Activated CD4-positive, alpha-beta memory T cell treated with anti-CD3 and anti-CD28 coated beads, Interleukin-2, amount 10 ng/mL, durations not matched to agents 7 days and 5 days (primary cell): ENCODE measurements around the gene CLDN24. TPM values are rescaled to one million over a fixed set of nuclear protein-coding genes. Genes with fewer than 3 reads are reported as not detected.

Experiments
- CTCF ChIA-PET: fragments of 350-600 bp; sonication (Branson Sonifier 250); formaldehyde crosslinking; loops from one replicate; lab custom pipeline; 2021; ENCODE audit warnings: antibody characterized with exemption, inconsistent platforms; lab: Charles Lee
- POLR2A ChIA-PET: fragments of 350-600 bp; sonication (Branson Sonifier 250); formaldehyde crosslinking; loops from one replicate; lab custom pipeline; 2021; ENCODE audit warnings: antibody characterized with exemption; lab: Charles Lee
- DNase-seq: peaks from one replicate; pipeline ENCODE4 v3.0.0-alpha.2; 2020
- H3K27ac Mint-ChIP-seq: one replicate; pipeline ENCODE4 v1.8.0; 2021; ENCODE audit warnings: mild to moderate bottlenecking, mixed read lengths
- H3K27me3 Mint-ChIP-seq: one replicate; pipeline ENCODE4 v1.8.0; 2021; ENCODE audit warnings: mixed read lengths
- H3K36me3 Mint-ChIP-seq: one replicate; pipeline ENCODE4 v1.8.0; 2021; ENCODE audit warnings: low read depth, mixed read lengths
- H3K4me1 Mint-ChIP-seq: one replicate; pipeline ENCODE4 v1.8.0; 2021; ENCODE audit warnings: mixed read lengths
- H3K4me3 Mint-ChIP-seq: one replicate; pipeline ENCODE4 v1.8.0; 2021; ENCODE audit warnings: mild to moderate bottlenecking, mixed read lengths
- H3K9me3 Mint-ChIP-seq: one replicate; pipeline ENCODE4 v1.8.0; 2021; ENCODE audit warnings: mixed read lengths
- total RNA-seq, 2 experiments: library from RNA; stranded (reverse); gene quantifications; one replicate each; pipeline ENCODE4 v1.2.3, GENCODE V29; 2021

Gene CLDN24
- total RNA-seq, 2 experiments from 2014 or later, result not detected

DNA sequence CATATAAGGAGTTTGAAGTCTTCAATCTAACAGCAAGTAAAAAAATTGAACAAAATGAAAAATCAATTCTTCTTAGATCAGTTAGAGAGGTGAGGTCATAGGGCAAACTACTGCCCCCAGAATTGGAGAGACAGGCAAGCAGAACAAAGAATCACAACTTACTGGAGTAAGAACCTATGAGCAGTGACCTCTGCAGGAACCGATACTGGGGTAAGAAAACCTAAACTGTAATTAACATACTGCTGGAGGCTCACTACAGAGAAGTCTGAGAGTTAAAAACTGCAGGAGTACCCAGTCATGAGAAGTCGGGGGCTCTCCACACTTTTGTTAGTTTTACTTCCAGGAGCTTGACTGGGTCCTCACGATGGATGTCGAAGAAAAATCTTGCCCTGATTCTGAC is 18.2 kb downstream of the CLDN24 start:
- no peak for DNase-seq
- Mint-ChIP-seq H3K4me1 (peaks cover 9% of the 10 kb centered on the region), H3K27me3 (peaks cover 5% of the 10 kb centered on the region), H3K27ac (no peak overlapping the region), H3K9me3 (no peaks in the 10 kb centered on the region), H3K4me3 (no peak overlapping the region), H3K36me3 (no peaks in the 10 kb centered on the region)
- CTCF ChIA-PET, result no interaction called here
- POLR2A ChIA-PET, result no interaction called here

DNA sequence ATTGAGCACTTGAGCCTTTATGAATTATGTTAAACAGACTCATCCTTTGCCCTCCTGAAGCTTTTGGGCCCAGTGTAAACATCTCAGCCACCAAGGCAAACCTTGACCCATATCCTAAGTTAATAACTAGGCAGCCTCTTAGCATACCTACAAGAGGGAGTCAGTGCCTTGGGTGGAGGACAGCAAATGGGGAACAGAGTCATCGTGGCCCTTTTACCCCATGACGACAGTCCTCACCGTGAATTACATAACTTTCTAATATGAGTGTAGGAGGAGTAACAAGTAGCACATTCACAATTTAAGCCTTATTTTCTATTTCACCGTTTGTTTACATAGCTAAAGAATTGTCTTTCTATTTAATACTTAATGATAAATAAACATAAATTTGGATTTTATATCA is 18.9 kb downstream of the CLDN24 start:
- ChIA-PET CTCF (no interaction called here), POLR2A (no interaction called here)
- Mint-ChIP-seq H3K27ac (no peak overlapping the region), H3K4me1 (peaks cover 9% of the 10 kb centered on the region), H3K4me3 (no peak overlapping the region), H3K27me3 (peaks cover 3% of the 10 kb centered on the region), H3K9me3 (no peaks in the 10 kb centered on the region), H3K36me3 (no peaks in the 10 kb centered on the region)
- DNase-seq, result no peak

DNA sequence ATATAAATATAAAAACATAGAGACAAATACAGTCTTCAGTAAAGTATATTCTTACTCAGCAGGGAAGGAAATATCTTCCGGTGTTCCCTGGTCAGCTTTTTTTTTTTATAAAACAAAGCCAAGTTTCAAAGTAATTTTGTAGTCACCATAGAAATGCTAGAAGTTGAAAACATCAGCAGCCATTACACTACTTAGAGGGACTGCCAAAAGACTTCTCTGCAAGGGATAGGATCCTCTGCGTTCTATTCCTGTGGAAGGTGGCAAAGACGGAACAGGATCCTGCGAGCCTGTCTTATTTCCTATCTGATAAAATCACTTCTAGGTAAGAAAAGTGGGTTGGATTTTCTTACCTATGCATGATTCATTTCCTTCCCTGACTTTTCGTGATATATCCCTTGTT is 21.6 kb downstream of the CLDN24 start:
- CTCF ChIA-PET, result no interaction called here
- no peak for DNase-seq
- Mint-ChIP-seq H3K4me1 (peaks cover 9% of the 10 kb centered on the region), H3K36me3 (no peaks in the 10 kb centered on the region), H3K27ac (no peak overlapping the region), H3K9me3 (no peaks in the 10 kb centered on the region), H3K27me3 (peaks cover 3% of the 10 kb centered on the region), H3K4me3 (no peak overlapping the region)
- POLR2A ChIA-PET, result no interaction called here

DNA sequence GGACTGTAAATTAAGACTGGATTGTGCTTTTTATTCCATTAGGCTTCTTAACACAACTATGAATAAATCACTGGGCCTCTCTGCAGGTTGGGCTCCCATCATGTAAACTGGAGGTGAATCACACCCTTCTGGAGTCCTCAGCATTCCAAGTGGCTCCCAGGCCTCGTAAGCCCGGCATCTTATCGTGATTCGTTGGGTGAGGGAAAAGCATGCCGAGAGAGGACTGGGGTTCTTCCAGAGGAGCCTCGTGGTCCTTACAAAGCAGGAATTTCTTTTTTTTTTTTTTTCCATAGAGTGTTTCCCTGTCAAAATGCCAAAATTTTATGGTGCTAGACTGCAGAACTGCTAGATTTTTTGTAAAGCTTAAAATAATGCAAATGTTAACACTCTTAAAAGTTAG is 22.2 kb downstream of the CLDN24 start:
- Mint-ChIP-seq H3K4me3 (no peak overlapping the region), H3K4me1 (peaks cover 9% of the 10 kb centered on the region), H3K36me3 (no peaks in the 10 kb centered on the region), H3K27me3 (peaks cover 3% of the 10 kb centered on the region), H3K27ac (no peak overlapping the region), H3K9me3 (no peaks in the 10 kb centered on the region)
- DNase-seq, result no peak
- ChIA-PET POLR2A (no interaction called here), CTCF (interaction anchor here (1.3 kb wide), 1 partner anchor 38 kb away, joined by 3 read pairs; no protein-coding TSS in a partner anchor)

DNA sequence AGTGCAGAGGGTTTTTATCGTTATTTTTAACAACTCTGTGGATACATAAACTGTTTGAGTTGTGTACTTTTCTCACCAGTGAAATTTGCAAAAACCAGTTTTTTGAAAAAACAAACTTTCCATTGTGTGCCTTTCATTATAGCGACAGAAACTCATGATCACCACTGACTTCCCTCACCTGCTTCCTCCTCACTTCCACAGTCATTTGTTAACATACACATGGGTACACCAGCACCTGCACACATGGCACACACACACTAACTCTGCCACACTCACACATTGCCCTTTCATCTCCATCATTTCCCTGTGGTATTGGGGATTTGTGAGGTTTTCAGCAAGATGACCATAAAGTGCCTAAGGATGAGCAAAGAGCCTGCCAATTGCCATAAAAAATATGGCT is 22.8 kb downstream of the CLDN24 start:
- DNase-seq, result no peak
- H3K27me3 Mint-ChIP-seq, result no peaks in the 10 kb centered on the region
- H3K9me3 Mint-ChIP-seq, result no peaks in the 10 kb centered on the region
- H3K4me1 Mint-ChIP-seq, result peaks cover 9% of the 10 kb centered on the region
- H3K4me3 Mint-ChIP-seq, result no peak overlapping the region
- ChIA-PET CTCF (interaction anchor here (1.3 kb wide), 1 partner anchor 38 kb away, joined by 3 read pairs; no protein-coding TSS in a partner anchor), POLR2A (no interaction called here)
- no peak overlapping the region for H3K27ac Mint-ChIP-seq
- H3K36me3 Mint-ChIP-seq, result no peaks in the 10 kb centered on the region

DNA sequence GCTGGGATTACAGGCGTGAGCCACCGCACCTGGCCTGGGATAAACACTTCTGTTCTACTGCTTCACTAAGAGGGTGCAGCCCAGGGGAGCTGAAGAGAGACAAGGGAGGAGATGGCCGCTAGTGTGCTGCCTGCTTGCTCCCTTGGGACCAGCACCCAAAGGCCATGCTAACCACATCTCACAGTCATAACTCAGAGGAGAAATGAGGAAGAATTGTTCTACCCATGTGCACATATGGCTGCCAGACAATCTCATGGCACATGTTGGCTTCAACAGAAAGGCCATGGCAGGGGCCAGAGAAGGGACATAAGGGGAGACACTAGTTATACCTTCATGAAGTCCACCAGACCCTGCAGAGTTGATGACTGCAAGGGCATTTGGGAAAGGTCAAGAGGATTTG is 24.6 kb downstream of the CLDN24 start:
- POLR2A ChIA-PET, result no interaction called here
- DNase-seq, result no peak
- CTCF ChIA-PET, result interaction anchor here (0.6 to 1.2 kb wide), 2 partner anchors 41 to 507 kb away, joined by 3 read pairs; no protein-coding TSS in a partner anchor
- H3K4me1 Mint-ChIP-seq, result peaks cover 9% of the 10 kb centered on the region
- no peaks in the 10 kb centered on the region for H3K9me3 Mint-ChIP-seq
- no peak overlapping the region for H3K27ac Mint-ChIP-seq
- H3K27me3 Mint-ChIP-seq, result no peaks in the 10 kb centered on the region
- H3K4me3 Mint-ChIP-seq, result no peak overlapping the region
- H3K36me3 Mint-ChIP-seq, result no peaks in the 10 kb centered on the region

DNA sequence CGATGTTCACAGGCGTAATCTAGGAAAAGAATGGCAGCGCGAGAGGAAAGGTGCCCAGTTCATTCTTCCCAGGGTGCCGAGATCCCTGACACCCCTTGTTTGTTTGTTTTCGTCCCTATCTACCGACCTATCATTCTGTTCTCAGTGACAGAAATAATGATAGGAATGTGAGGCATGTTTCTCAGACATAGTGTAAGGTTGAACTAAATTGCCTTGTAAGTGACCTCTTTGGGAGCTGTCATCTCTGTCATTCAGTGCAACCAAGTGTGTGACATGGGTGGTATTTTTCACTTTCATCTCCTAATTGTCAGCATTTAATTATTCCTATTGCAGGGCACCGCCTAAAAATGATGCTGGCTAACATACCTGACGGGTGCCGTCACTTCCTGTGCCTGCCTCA is 26.5 kb downstream of the CLDN24 start:
- Mint-ChIP-seq H3K4me3 (no peak overlapping the region), H3K9me3 (no peaks in the 10 kb centered on the region), H3K27ac (no peak overlapping the region), H3K4me1 (peaks cover 5% of the 10 kb centered on the region), H3K27me3 (no peaks in the 10 kb centered on the region), H3K36me3 (no peaks in the 10 kb centered on the region)
- POLR2A ChIA-PET, result no interaction called here
- DNase-seq, result no peak
- CTCF ChIA-PET, result no interaction called here

DNA sequence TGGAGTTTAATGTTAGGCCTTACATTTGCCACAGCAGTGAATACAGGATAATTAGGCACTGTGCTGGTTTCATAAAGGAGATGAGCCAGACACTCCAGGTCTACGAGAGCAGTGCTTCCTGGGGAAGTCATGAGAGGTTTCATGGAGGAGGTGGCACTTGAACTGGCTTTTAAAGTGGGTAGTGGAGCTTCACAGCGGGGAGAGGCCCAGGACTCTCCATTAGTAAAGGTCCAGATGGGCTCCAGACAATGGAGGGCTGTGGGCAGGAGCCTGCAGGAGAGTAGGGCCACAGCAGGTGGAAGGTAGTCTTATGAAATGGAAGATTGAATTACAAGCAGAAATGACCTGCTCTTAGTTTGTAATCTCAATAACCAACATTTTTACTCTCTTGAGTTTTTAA is 31.2 kb downstream of the CLDN24 start:
- no peaks in the 10 kb centered on the region for H3K4me1 Mint-ChIP-seq
- H3K27me3 Mint-ChIP-seq, result no peaks in the 10 kb centered on the region
- no peak for DNase-seq
- H3K36me3 Mint-ChIP-seq, result no peaks in the 10 kb centered on the region
- H3K9me3 Mint-ChIP-seq, result no peaks in the 10 kb centered on the region
- no peak overlapping the region for H3K27ac Mint-ChIP-seq
- ChIA-PET CTCF (no interaction called here), POLR2A (no interaction called here)
- H3K4me3 Mint-ChIP-seq, result no peak overlapping the region

DNA sequence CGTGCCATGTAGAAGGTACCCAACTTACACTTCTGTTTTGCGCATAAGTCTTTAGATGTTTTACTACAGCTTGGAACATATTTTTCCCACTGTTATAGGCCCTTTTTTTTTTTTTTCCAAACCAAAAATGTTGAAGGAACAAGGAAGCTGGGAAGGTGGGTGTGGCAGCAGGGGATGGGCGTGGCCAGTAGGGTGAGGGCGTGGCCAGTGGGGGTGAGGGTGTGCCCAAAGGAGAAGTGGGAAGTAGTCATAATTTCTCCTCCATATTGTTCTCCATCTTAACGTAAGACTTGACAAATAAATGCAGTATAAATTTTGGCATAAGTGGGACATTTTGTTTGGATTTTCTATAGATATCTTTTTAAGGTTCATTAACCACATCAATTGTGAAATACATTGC is 32.5 kb downstream of the CLDN24 start:
- Mint-ChIP-seq H3K27ac (no peak overlapping the region), H3K27me3 (no peaks in the 10 kb centered on the region), H3K4me1 (no peaks in the 10 kb centered on the region), H3K36me3 (no peaks in the 10 kb centered on the region), H3K9me3 (no peaks in the 10 kb centered on the region), H3K4me3 (no peak overlapping the region)
- POLR2A ChIA-PET, result no interaction called here
- CTCF ChIA-PET, result no interaction called here
- DNase-seq, result no peak

DNA sequence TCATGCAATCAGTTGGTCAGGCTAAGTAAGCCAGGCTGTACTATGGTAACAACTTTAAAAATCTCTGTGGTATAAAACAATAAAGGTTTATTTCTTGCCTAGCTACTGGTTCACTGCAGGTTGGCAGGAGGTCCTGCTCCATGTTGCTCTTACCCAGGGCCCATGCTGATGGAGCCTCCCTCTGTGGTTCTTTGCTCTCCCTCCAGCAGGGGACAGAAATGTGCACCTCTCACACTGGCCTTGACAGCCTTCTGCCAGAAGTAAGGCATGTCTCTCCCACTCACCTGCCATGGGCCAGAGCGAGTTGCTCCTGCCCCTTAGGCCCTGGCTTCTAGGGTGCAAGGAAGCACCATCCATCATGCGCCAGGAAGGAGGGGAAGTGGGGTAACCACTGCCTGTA is 33.3 kb downstream of the CLDN24 start:
- CTCF ChIA-PET, result no interaction called here

DNA sequence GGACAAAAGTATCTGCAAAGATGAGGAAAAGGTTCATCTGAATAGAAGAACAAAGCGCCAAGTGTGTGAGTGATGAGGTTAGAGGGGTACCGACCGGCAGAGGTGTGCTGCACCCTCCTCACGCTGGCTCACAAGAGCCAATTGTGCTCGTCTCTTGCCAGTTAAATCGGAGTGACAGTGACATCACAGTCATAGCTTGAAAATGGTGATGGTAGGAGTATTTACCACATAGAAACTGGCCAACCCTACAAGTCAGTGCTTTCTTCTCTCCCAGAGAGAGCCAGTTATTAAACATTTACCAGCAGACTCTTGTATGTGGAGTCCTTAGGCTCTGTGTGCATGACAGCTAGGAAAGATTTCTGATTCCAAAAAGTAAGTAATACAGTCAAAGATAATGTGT is 34.5 kb downstream of the CLDN24 start:
- no peaks in the 10 kb centered on the region for H3K27me3 Mint-ChIP-seq
- no peak overlapping the region for H3K27ac Mint-ChIP-seq
- no peaks in the 10 kb centered on the region for H3K4me1 Mint-ChIP-seq
- CTCF ChIA-PET, result interaction anchor here (0.6 kb wide), 1 partner anchor 119 kb away, joined by 3 read pairs; no protein-coding TSS in a partner anchor
- no peaks in the 10 kb centered on the region for H3K36me3 Mint-ChIP-seq
- POLR2A ChIA-PET, result no interaction called here
- no peak overlapping the region for H3K4me3 Mint-ChIP-seq
- no peaks in the 10 kb centered on the region for H3K9me3 Mint-ChIP-seq
- DNase-seq, result no peak

More for the DNA sequence above, 33.3 kb downstream of the CLDN24 start:
- Mint-ChIP-seq H3K9me3 (no peaks in the 10 kb centered on the region), H3K27ac (no peak overlapping the region), H3K27me3 (no peaks in the 10 kb centered on the region), H3K36me3 (no peaks in the 10 kb centered on the region), H3K4me3 (no peak overlapping the region), H3K4me1 (no peaks in the 10 kb centered on the region)
- POLR2A ChIA-PET, result no interaction called here
- no peak for DNase-seq

DNA sequence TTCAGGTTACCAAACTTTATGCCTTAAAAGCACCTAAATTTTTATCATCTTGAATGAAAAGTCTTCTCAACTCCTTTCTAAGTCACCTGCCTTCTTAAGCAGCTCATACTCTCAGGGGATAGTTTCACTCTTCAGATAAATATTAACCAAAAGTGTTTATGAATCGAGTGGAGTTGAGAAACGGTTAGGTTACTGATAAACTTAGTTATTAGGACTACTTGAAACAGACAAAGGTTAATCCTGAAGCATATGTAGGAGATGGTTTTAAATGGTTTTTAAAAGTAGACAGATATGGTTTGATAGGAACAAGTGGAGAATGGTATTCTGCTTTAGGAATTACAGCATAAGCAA is 34.9 kb downstream of the CLDN24 start:
- no peak for DNase-seq
- Mint-ChIP-seq H3K9me3 (no peaks in the 10 kb centered on the region), H3K27ac (no peak overlapping the region), H3K4me1 (no peaks in the 10 kb centered on the region), H3K4me3 (no peak overlapping the region), H3K27me3 (no peaks in the 10 kb centered on the region), H3K36me3 (no peaks in the 10 kb centered on the region)
- ChIA-PET CTCF (interaction anchor here (0.6 kb wide), 1 partner anchor 120 kb away, joined by 3 read pairs; no protein-coding TSS in a partner anchor), POLR2A (no interaction called here)

DNA sequence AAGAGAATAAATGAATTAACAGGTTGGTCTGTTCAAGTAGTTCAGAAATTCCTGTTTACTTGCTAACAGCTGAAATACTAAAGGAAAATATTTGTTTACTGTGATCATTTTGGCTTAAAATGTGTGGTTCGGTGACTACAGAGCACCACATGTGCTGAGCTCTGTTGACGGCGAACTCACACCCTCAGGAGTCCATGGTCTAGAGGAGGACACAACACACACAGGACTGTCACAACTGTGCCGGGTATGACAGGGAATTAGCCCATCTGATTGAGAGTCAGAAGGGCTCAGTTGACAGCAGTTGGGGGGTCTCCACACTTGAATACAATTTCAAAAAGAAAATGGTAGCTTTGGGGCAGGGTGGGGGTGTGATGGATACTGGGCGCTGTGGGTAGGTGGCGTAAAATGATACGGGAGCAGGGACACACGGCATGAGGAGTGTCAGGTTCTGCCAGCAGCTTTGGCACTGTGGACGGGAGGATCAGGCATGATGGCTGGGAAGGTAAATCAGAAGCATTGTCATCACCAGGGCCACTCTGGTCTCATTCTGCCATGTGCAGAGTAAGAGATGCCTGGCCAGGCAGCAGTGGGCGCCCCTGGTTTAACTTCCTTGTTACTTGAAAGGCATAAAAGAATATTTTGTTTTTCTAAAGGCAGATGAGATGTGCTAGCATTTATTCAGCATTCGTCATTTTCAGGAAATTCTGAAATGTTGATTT is 35.5 kb downstream of the CLDN24 start:
- no peaks in the 10 kb centered on the region for H3K9me3 Mint-ChIP-seq
- CTCF ChIA-PET, result no interaction called here
- no peaks in the 10 kb centered on the region for H3K36me3 Mint-ChIP-seq
- no peak overlapping the region for H3K27ac Mint-ChIP-seq
- H3K4me1 Mint-ChIP-seq, result no peaks in the 10 kb centered on the region
- POLR2A ChIA-PET, result no interaction called here
- no peak for DNase-seq
- H3K4me3 Mint-ChIP-seq, result no peak overlapping the region
- no peaks in the 10 kb centered on the region for H3K27me3 Mint-ChIP-seq

DNA sequence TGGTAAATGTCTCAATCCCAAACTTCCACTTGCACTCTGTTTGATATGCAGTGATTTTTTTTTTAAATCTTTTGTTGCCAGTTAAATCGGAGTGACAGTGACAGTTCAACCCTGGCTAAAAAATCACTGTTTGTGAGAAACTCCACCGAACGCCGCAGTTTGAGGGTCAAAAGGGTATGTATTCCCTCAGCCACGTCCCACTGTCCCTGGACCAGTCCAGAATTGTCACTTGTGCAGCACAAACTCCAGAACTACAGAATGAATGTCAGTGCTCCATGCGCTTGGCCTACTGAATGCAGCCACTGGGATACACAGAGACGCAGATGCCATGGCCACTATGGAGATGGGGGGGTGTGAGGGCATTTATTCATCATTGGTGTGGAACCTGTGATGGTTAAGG is 36.3 kb downstream of the CLDN24 start:
- no peak overlapping the region for H3K27ac Mint-ChIP-seq
- H3K4me3 Mint-ChIP-seq, result no peak overlapping the region
- H3K27me3 Mint-ChIP-seq, result no peaks in the 10 kb centered on the region
- CTCF ChIA-PET, result no interaction called here
- H3K36me3 Mint-ChIP-seq, result no peaks in the 10 kb centered on the region
- DNase-seq, result no peak
- no peaks in the 10 kb centered on the region for H3K4me1 Mint-ChIP-seq
- H3K9me3 Mint-ChIP-seq, result no peaks in the 10 kb centered on the region
- POLR2A ChIA-PET, result no interaction called here
